HEK293 (cell line): ENCODE measurements around the gene SET.

ENCODE experiments used
- CTCF ChIA-PET: fragments of 350-600 bp; formaldehyde crosslinking; extraction: SDS; loops from one replicate; lab custom pipeline; 2021; ENCODE audit warnings: antibody characterized with exemption; lab: Yijun Ruan, JAX
- POLR2A ChIA-PET: fragments of 300-600 bp; formaldehyde crosslinking; extraction: SDS; loops from one replicate; lab custom pipeline; 2020; ENCODE audit warnings: antibody characterized with exemption, inconsistent platforms; lab: Yijun Ruan, JAX
- H3K27ac ChIP-seq: fragments of 200-500 bp; sonication (Bioruptor generic); 2 replicates; pipeline ENCODE4 v1.5.1; 2014; ENCODE audit warnings: low read depth, low read length, control low read depth, inconsistent platforms; ENCODE audit errors: extremely low read depth
- H3K36me3 ChIP-seq, 2 experiments: fragments of 200-500 bp in 1 of 2; sonication (Bioruptor generic) in 1 of 2; 1 replicate in 1 of 2; 2 replicates in 1 of 2; pipeline ENCODE4 v1.5.1; 2014 to 2017; ENCODE audit warnings: inconsistent platforms in 2 of 2, low read length in 2 of 2; ENCODE audit not compliant: control insufficient read depth in 2 of 2, insufficient read depth in 1 of 2
- H3K4me1 ChIP-seq: fragments of 200-500 bp; sonication (Bioruptor generic); 2 replicates; pipeline ENCODE4 v1.5.1; 2014; ENCODE audit warnings: mild to moderate bottlenecking, low read length, inconsistent platforms; ENCODE audit not compliant: control insufficient read depth, insufficient read depth
- H3K4me3 ChIP-seq: 2 replicates; pipeline ENCODE4 v1.5.1; 2011; ENCODE audit warnings: low read depth, mild to moderate bottlenecking, control low read depth, low read length, moderate library complexity
- H3K9me3 ChIP-seq: fragments of 200-500 bp; sonication (Bioruptor generic); 2 replicates; pipeline ENCODE4 v1.5.1; 2014; ENCODE audit warnings: low read depth, low read length, inconsistent platforms; ENCODE audit not compliant: control insufficient read depth, insufficient read depth
- GLIS1 ChIP-seq: fragments of 450-650 bp; formaldehyde crosslinking; IDR thresholded peaks from 2 replicates; pipeline ENCODE4 v1.5.1; 2016; ENCODE audit warnings: missing biosample characterization, missing genetic modification characterization
- HOXA7 ChIP-seq: sonication (generic); formaldehyde crosslinking; IDR thresholded peaks from 2 replicates; pipeline ENCODE4 v1.8.1; 2022; ENCODE audit warnings: missing genetic modification reagents, borderline replicate concordance
- KLF7 ChIP-seq: fragments of 450-650 bp; formaldehyde crosslinking; IDR thresholded peaks from 2 replicates; pipeline ENCODE4 v1.5.1; 2016; ENCODE audit warnings: missing biosample characterization, missing genetic modification characterization, borderline replicate concordance
- MYNN ChIP-seq: fragments of 450-650 bp; formaldehyde crosslinking; IDR thresholded peaks from 2 replicates; pipeline ENCODE4 v1.5.1; 2016; ENCODE audit warnings: missing biosample characterization, missing genetic modification characterization, borderline replicate concordance
- SALL2 ChIP-seq: fragments of 450-650 bp; formaldehyde crosslinking; IDR thresholded peaks from 2 replicates; pipeline ENCODE4 v1.5.0; 2017; ENCODE audit warnings: missing biosample characterization, mild to moderate bottlenecking, missing genetic modification characterization, borderline replicate concordance
- TRIM28 ChIP-seq: IDR thresholded peaks from 2 replicates; pipeline ENCODE4 v1.6.1; 2011; ENCODE audit warnings: low read length, control low read depth, borderline replicate concordance
- YY2 ChIP-seq: fragments of 450-650 bp; formaldehyde crosslinking; IDR thresholded peaks from 2 replicates; pipeline ENCODE4 v1.5.1; 2016; ENCODE audit warnings: missing biosample characterization, missing genetic modification characterization
- ZBTB1 ChIP-seq: fragments of 450-650 bp; formaldehyde crosslinking; IDR thresholded peaks from 2 replicates; pipeline ENCODE4 v1.5.1; 2016; ENCODE audit warnings: missing biosample characterization, missing genetic modification characterization
- ZBTB20 ChIP-seq: fragments of 450-650 bp; formaldehyde crosslinking; IDR thresholded peaks from 2 replicates; pipeline ENCODE4 v1.5.1; 2016; ENCODE audit warnings: missing biosample characterization, missing genetic modification characterization
- ZIC2 ChIP-seq: fragments of 450-650 bp; formaldehyde crosslinking; IDR thresholded peaks from 2 replicates; pipeline ENCODE4 v1.5.1; 2016; ENCODE audit warnings: missing biosample characterization, missing genetic modification characterization
- ZNF169 ChIP-seq: fragments of 450-650 bp; formaldehyde crosslinking; IDR thresholded peaks from 2 replicates; pipeline ENCODE4 v1.5.1; 2016; ENCODE audit warnings: missing biosample characterization, missing genetic modification characterization
- ZNF174 ChIP-seq: fragments of 450-650 bp; formaldehyde crosslinking; IDR thresholded peaks from 2 replicates; pipeline ENCODE4 v1.5.0; 2017; ENCODE audit warnings: missing biosample characterization, mild to moderate bottlenecking, missing genetic modification characterization
- ZNF211 ChIP-seq: fragments of 450-650 bp; formaldehyde crosslinking; IDR thresholded peaks from 2 replicates; pipeline ENCODE4 v1.5.1; 2016; ENCODE audit warnings: low read depth, missing biosample characterization, missing genetic modification characterization
- ZNF214 ChIP-seq: fragments of 450-650 bp; formaldehyde crosslinking; IDR thresholded peaks from 2 replicates; pipeline ENCODE4 v1.5.1; 2017; ENCODE audit warnings: missing biosample characterization, mild to moderate bottlenecking, missing genetic modification characterization, borderline replicate concordance
- ZNF223 ChIP-seq: fragments of 450-650 bp; formaldehyde crosslinking; IDR thresholded peaks from 2 replicates; pipeline ENCODE4 v1.5.1; 2016; ENCODE audit warnings: missing biosample characterization, missing genetic modification characterization
- ZNF292 ChIP-seq: fragments of 450-650 bp; formaldehyde crosslinking; IDR thresholded peaks from 2 replicates; pipeline ENCODE4 v1.5.1; 2016; ENCODE audit warnings: low read depth, missing biosample characterization, missing genetic modification characterization, borderline replicate concordance
- ZNF341 ChIP-seq: fragments of 450-650 bp; formaldehyde crosslinking; IDR thresholded peaks from 2 replicates; pipeline ENCODE4; 2016; ENCODE audit warnings: low read depth, missing biosample characterization, missing genetic modification characterization
- ZNF394 ChIP-seq: fragments of 450-650 bp; formaldehyde crosslinking; IDR thresholded peaks from 2 replicates; pipeline ENCODE4 v1.5.1; 2016; ENCODE audit warnings: missing biosample characterization, missing genetic modification characterization, mild to moderate bottlenecking, moderate library complexity, borderline replicate concordance
- ZNF423 ChIP-seq: fragments of 450-650 bp; formaldehyde crosslinking; IDR thresholded peaks from 2 replicates; pipeline ENCODE4 v1.5.1; 2016; ENCODE audit warnings: missing biosample characterization, missing genetic modification characterization
- ZNF548 ChIP-seq: fragments of 450-650 bp; formaldehyde crosslinking; IDR thresholded peaks from 2 replicates; pipeline ENCODE4 v1.5.1; 2016; ENCODE audit warnings: missing biosample characterization, missing genetic modification characterization
- ZNF549 ChIP-seq: fragments of 450-650 bp; IDR thresholded peaks from 2 replicates; pipeline ENCODE4 v1.5.1; 2018; ENCODE audit warnings: missing biosample characterization, missing genetic modification characterization, mild to moderate bottlenecking, inconsistent platforms, moderate library complexity
- ZNF558 ChIP-seq: fragments of 450-650 bp; formaldehyde crosslinking; IDR thresholded peaks from 2 replicates; pipeline ENCODE4 v1.5.1; 2016; ENCODE audit warnings: missing biosample characterization, missing genetic modification characterization
- ZNF561 ChIP-seq: fragments of 450-650 bp; IDR thresholded peaks from 2 replicates; pipeline ENCODE4 v1.5.1; 2018; ENCODE audit warnings: missing biosample characterization, missing genetic modification characterization, borderline replicate concordance
- ZNF701 ChIP-seq: fragments of 450-650 bp; formaldehyde crosslinking; IDR thresholded peaks from 2 replicates; pipeline ENCODE4 v1.5.1; 2016; ENCODE audit warnings: missing biosample characterization, missing genetic modification characterization
- ZNF768 ChIP-seq: fragments of 450-650 bp; formaldehyde crosslinking; IDR thresholded peaks from 2 replicates; pipeline ENCODE4 v1.5.1; 2018; ENCODE audit warnings: missing biosample characterization, mild to moderate bottlenecking, missing genetic modification characterization
- ZNF843 ChIP-seq: fragments of 450-650 bp; formaldehyde crosslinking; IDR thresholded peaks from 2 replicates; pipeline ENCODE4 v1.5.1; 2016; ENCODE audit warnings: missing biosample characterization, missing genetic modification characterization
- TF ChIP-seq, protein P1 (sequence below): fragments of 450-650 bp; formaldehyde crosslinking; IDR thresholded peaks from 2 replicates; pipeline ENCODE4 v1.5.1; 2016; ENCODE audit warnings: missing biosample characterization, missing genetic modification characterization
- TF ChIP-seq, protein P2 (sequence below): fragments of 450-650 bp; formaldehyde crosslinking; IDR thresholded peaks from 2 replicates; pipeline ENCODE4 v1.5.1; 2016; ENCODE audit warnings: missing biosample characterization, missing genetic modification characterization
- TF ChIP-seq, protein P3 (sequence below): fragments of 450-650 bp; formaldehyde crosslinking; IDR thresholded peaks from 2 replicates; pipeline ENCODE4 v1.5.1; 2016; ENCODE audit warnings: missing biosample characterization, missing genetic modification characterization
- TF ChIP-seq, protein P4 (sequence below): fragments of 450-650 bp; formaldehyde crosslinking; IDR thresholded peaks from 2 replicates; pipeline ENCODE4 v1.5.1; 2016; ENCODE audit warnings: missing biosample characterization, missing genetic modification characterization

SET gene

DNA sequence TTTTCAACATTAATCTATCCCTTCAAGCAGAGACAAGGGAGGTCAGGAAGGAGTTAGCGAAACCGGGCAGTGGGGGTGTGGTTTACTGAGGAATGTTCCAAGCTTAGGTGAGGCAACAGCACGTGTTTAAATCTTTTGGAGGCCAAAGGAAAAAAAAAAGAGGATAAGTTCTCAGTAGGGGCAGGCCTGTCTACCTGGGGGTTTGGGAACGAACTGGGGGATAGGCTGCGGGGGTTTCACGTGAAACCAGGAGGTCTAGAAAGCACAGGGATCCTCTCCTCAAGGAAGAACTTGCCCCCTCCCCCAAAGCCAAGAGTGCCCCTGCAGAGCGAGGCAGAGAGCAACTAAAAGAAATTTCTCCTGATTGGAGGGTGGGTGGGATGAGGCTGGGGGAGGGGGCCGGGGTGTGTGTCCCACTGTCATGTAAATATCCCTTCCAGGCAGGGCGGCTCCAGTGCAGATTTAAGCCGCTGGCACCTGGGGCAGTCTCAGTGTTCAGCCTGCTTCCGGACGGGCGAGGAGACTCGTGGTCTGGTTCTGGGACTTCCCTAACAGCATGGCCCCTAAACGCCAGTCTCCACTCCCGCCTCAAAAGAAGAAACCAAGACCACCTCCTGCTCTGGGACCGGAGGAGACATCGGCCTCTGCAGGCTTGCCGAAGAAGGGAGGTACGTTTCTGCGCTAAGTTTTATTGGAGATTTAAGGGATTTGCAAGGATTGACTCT is 5.5 kb upstream of the SET start:
- H3K4me3 ChIP-seq, result peak overlapping the region; percentile 65
- H3K27ac ChIP-seq, result peak overlapping the region; percentile 78
- no peaks in the 10 kb centered on the region for H3K9me3 ChIP-seq
- no peaks in the 10 kb centered on the region; a peak in 1 of 3 replicates for H3K36me3 ChIP-seq
- no peaks in the 10 kb centered on the region for H3K4me1 ChIP-seq
- ChIA-PET POLR2A (interaction anchor here (0.6 to 2.3 kb wide), 15 partner anchors 7 to 146 kb away, joined by 3 to 16 read pairs (median 7); partner anchors contain the start of genes DYNC2I2, ENDOG, PKN3 and SPOUT1), CTCF (no interaction called here)
- TF ChIP-seq ZNF561 (tag by site-specific recombination) (no peak), ZNF174 (no peak), ZBTB1 (tag by site-specific recombination) (no peak), ZNF558 (tag by site-specific recombination) (no peak), ZNF292 (tag by site-specific recombination) (no peak), ZNF394 (tag by site-specific recombination) (no peak), ZNF768 (no peak), SALL2 (tag by site-specific recombination) (no peak), ZNF843 (no peak), ZNF549 (tag by site-specific recombination) (no peak), ZNF211 (tag by site-specific recombination) (no peak), KLF7 (tag by site-specific recombination) (no peak), TRIM28 (no peak), ZNF214 (tag by site-specific recombination) (no peak), ZIC2 (tag by site-specific recombination) (peak; percentile 68), ZNF701 (tag by site-specific recombination) (no peak), ZNF341 (tag by site-specific recombination) (no peak; the same call in none of the 2 replicates), ZNF169 (tag by site-specific recombination) (no peak), ZNF548 (tag by site-specific recombination) (no peak), ZBTB20 (tag by site-specific recombination) (peak; percentile 34; the same call in 1 of the 2 replicates), GLIS1 (tag by site-specific recombination) (peak; percentile 93), HOXA7 (CRISPR knock-in tag) (no peak), YY2 (tag by site-specific recombination) (no peak), MYNN (tag by site-specific recombination) (no peak), ZNF223 (tag by site-specific recombination) (no peak), ZNF423 (no peak)
- TF ChIP-seq, protein P1, sequence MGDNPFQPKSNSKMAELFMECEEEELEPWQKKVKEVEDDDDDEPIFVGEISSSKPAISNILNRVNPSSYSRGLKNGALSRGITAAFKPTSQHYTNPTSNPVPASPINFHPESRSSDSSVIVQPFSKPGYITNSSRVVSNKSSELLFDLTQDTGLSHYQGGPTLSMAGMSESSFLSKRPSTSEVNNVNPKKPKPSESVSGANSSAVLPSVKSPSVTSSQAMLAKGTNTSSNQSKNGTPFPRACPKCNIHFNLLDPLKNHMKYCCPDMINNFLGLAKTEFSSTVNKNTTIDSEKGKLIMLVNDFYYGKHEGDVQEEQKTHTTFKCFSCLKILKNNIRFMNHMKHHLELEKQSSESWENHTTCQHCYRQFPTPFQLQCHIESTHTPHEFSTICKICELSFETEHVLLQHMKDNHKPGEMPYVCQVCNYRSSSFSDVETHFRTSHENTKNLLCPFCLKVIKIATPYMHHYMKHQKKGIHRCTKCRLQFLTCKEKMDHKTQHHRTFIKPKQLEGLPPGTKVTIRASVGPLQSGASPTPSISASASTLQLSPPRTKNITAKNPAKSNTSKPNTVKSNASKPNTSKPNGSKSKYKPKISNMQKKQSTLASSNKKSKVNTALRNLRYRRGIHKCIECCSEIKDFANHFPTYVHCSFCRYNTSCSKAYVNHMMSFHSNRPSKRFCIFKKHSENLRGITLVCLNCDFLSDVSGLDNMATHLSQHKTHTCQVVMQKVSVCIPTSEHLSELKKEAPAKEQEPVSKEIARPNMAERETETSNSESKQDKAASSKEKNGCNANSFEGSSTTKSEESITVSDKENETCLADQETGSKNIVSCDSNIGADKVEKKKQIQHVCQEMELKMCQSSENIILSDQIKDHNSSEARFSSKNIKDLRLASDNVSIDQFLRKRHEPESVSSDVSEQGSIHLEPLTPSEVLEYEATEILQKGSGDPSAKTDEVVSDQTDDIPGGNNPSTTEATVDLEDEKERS (tag by site-specific recombination), result no peak
- TF ChIP-seq, protein P2, sequence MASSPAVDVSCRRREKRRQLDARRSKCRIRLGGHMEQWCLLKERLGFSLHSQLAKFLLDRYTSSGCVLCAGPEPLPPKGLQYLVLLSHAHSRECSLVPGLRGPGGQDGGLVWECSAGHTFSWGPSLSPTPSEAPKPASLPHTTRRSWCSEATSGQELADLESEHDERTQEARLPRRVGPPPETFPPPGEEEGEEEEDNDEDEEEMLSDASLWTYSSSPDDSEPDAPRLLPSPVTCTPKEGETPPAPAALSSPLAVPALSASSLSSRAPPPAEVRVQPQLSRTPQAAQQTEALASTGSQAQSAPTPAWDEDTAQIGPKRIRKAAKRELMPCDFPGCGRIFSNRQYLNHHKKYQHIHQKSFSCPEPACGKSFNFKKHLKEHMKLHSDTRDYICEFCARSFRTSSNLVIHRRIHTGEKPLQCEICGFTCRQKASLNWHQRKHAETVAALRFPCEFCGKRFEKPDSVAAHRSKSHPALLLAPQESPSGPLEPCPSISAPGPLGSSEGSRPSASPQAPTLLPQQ, result no peak
- TF ChIP-seq, protein P3, sequence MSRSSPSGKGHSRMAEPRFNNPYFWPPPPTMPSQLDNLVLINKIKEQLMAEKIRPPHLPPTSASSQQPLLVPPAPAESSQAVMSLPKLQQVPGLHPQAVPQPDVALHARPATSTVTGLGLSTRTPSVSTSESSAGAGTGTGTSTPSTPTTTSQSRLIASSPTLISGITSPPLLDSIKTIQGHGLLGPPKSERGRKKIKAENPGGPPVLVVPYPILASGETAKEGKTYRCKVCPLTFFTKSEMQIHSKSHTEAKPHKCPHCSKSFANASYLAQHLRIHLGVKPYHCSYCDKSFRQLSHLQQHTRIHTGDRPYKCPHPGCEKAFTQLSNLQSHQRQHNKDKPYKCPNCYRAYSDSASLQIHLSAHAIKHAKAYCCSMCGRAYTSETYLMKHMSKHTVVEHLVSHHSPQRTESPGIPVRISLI (tag by site-specific recombination), result no peak
- TF ChIP-seq, protein P4, sequence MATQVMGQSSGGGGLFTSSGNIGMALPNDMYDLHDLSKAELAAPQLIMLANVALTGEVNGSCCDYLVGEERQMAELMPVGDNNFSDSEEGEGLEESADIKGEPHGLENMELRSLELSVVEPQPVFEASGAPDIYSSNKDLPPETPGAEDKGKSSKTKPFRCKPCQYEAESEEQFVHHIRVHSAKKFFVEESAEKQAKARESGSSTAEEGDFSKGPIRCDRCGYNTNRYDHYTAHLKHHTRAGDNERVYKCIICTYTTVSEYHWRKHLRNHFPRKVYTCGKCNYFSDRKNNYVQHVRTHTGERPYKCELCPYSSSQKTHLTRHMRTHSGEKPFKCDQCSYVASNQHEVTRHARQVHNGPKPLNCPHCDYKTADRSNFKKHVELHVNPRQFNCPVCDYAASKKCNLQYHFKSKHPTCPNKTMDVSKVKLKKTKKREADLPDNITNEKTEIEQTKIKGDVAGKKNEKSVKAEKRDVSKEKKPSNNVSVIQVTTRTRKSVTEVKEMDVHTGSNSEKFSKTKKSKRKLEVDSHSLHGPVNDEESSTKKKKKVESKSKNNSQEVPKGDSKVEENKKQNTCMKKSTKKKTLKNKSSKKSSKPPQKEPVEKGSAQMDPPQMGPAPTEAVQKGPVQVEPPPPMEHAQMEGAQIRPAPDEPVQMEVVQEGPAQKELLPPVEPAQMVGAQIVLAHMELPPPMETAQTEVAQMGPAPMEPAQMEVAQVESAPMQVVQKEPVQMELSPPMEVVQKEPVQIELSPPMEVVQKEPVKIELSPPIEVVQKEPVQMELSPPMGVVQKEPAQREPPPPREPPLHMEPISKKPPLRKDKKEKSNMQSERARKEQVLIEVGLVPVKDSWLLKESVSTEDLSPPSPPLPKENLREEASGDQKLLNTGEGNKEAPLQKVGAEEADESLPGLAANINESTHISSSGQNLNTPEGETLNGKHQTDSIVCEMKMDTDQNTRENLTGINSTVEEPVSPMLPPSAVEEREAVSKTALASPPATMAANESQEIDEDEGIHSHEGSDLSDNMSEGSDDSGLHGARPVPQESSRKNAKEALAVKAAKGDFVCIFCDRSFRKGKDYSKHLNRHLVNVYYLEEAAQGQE (tag by site-specific recombination), result no peak
